Endothelial cell of umbilical vein (primary cell): ENCODE data around the gene PRM1. TPM values are rescaled to one million over a fixed set of nuclear protein-coding genes. Genes with fewer than 3 reads are reported as not detected.

ENCODE experiments used
- BruUV-seq: library from RNA; stranded (reverse); fragments of 400-500 nt; replicated peaks from 2 replicates; lab custom pipeline; 2021; lab: Mats Ljungman, UMichigan
- CTCF ChIA-PET: fragments of 300-600, 350-600 bp; sonication (Branson Sonifier 250); formaldehyde crosslinking; loops from one replicate; lab custom pipeline; 2021; ENCODE audit warnings: antibody characterized with exemption, inconsistent platforms; lab: Charles Lee
- POLR2A ChIA-PET: fragments of 300-600, 350-600 bp; sonication (Branson Sonifier 250); formaldehyde crosslinking; loops from one replicate; lab custom pipeline; 2021; ENCODE audit warnings: antibody characterized with exemption, inconsistent platforms; lab: Charles Lee
- DNase-seq: peaks from one replicate; pipeline ENCODE4 v3.0.0-alpha.2; 2011; ENCODE audit warnings: low read depth, low spot score
- FAIRE-seq: peaks from 2 replicates; lab custom pipeline; 2011; peaks lifted over from hg19 to GRCh38; lab: Jason Lieb, UNC
- H2AFZ ChIP-seq: 2 replicates; pipeline ENCODE4 v1.6.0; 2012; ENCODE audit warnings: low read depth, low read length, control low read depth, inconsistent platforms
- H3K27ac ChIP-seq: 2 replicates; pipeline ENCODE4 v1.5.1; 2011; ENCODE audit warnings: low read depth, mild to moderate bottlenecking, control low read depth, low read length, moderate library complexity; ENCODE audit not compliant: insufficient read depth
- H3K27me3 ChIP-seq, 2 experiments: 2 replicates each; pipeline versions ENCODE4 v1.6.0 to v1.6.1; 2011; ENCODE audit warnings: low read length in 2 of 2, mixed read lengths in 1 of 2; ENCODE audit not compliant: control insufficient read depth in 2 of 2, insufficient read depth in 2 of 2
- H3K36me3 ChIP-seq, 2 experiments: 2 replicates in 1 of 2; 3 replicates in 1 of 2; pipeline ENCODE4 v1.5.1; 2011; ENCODE audit warnings: low read length in 2 of 2, mild to moderate bottlenecking in 1 of 2, moderate library complexity in 1 of 2; ENCODE audit not compliant: control insufficient read depth in 2 of 2, insufficient read depth in 2 of 2; ENCODE audit errors: extremely low read depth in 1 of 2
- H3K4me1 ChIP-seq: 3 replicates; pipeline ENCODE4 v1.5.1; 2011; ENCODE audit warnings: mild to moderate bottlenecking, low read length; ENCODE audit not compliant: control insufficient read depth, insufficient read depth; ENCODE audit errors: extremely low read depth
- H3K4me2 ChIP-seq: 2 replicates; pipeline ENCODE4 v1.6.1; 2011; ENCODE audit warnings: low read length, control low read depth, mixed read lengths; ENCODE audit not compliant: insufficient read depth
- H3K4me3 ChIP-seq, 3 experiments: fragments of 200-600 bp in 1 of 3; sonication (generic), shearing (Covaris generic) in 1 of 3; replicated peaks in 1 of 3; 2 replicates each; pipeline ENCODE4 v1.5.1; 2011 to 2016; ENCODE audit warnings: control low read depth in 3 of 3, low read length in 3 of 3, mild to moderate bottlenecking in 2 of 3, inconsistent platforms in 1 of 3, low read depth in 1 of 3, moderate library complexity in 1 of 3; ENCODE audit not compliant: insufficient read depth in 1 of 3
- H3K79me2 ChIP-seq: 2 replicates; pipeline ENCODE4 v1.6.0; 2012; ENCODE audit warnings: low read length, inconsistent platforms; ENCODE audit not compliant: control insufficient read depth, insufficient read depth
- H3K9ac ChIP-seq: replicated peaks from 2 replicates; pipeline ENCODE3; 2011; ENCODE audit warnings: low read length, control low read depth; ENCODE audit not compliant: insufficient read depth; ENCODE audit errors: extremely low read depth
- H3K9me1 ChIP-seq: replicated peaks from 3 replicates; pipeline ENCODE4 v1.6.0; 2011; ENCODE audit warnings: mild to moderate bottlenecking, low read length; ENCODE audit not compliant: control insufficient read depth, insufficient read depth; ENCODE audit errors: extremely low read depth
- H3K9me3 ChIP-seq: replicated peaks from 2 replicates; pipeline ENCODE4 v1.5.1; 2012; ENCODE audit warnings: low read length, inconsistent platforms; ENCODE audit not compliant: control insufficient read depth, insufficient read depth
- H4K20me1 ChIP-seq: replicated peaks from 2 replicates; pipeline ENCODE3; 2011; ENCODE audit warnings: mild to moderate bottlenecking, low read length; ENCODE audit not compliant: control insufficient read depth, insufficient read depth; ENCODE audit errors: extremely low read depth
- EZH2 ChIP-seq: IDR thresholded peaks from 2 replicates; pipeline ENCODE4 v1.6.1; 2012; ENCODE audit warnings: borderline replicate concordance, low read depth, mild to moderate bottlenecking, moderate library complexity, low read length, inconsistent platforms; ENCODE audit not compliant: severe bottlenecking
- FOS ChIP-seq: IDR thresholded peaks from 2 replicates; pipeline ENCODE4 v1.6.1; 2011; ENCODE audit warnings: mild to moderate bottlenecking, low read length, moderate library complexity, borderline replicate concordance; ENCODE audit not compliant: insufficient read depth
- GATA2 ChIP-seq: IDR thresholded peaks from 2 replicates; pipeline ENCODE4 v1.7.0; 2011; ENCODE audit warnings: low read depth, mild to moderate bottlenecking, moderate library complexity, mixed read lengths, low read length; ENCODE audit not compliant: insufficient read length, insufficient read depth
- JUN ChIP-seq: IDR thresholded peaks from 2 replicates; pipeline ENCODE4 v1.6.1; 2011; ENCODE audit warnings: borderline replicate concordance, low read depth; ENCODE audit not compliant: insufficient read length, insufficient read depth
- MYC ChIP-seq: IDR thresholded peaks from one replicate; pipeline ENCODE4 v1.6.1; 2011; ENCODE audit warnings: mild to moderate bottlenecking, low read depth, low read length
- POLR2A ChIP-seq: IDR thresholded peaks from 2 replicates; pipeline ENCODE4 v1.6.1; 2012; ENCODE audit warnings: low read depth, mild to moderate bottlenecking, control low read depth, low read length
- POLR2AphosphoS5 ChIP-seq: IDR thresholded peaks from 2 replicates; pipeline ENCODE4 v1.6.1; 2012; ENCODE audit warnings: low read depth, mild to moderate bottlenecking, control low read depth, low read length, moderate library complexity; ENCODE audit not compliant: insufficient read depth
- dilution Hi-C: fragments of 300-500 bp; cut with MboI; formaldehyde crosslinking; loops from one replicate; pipeline ENCODE4 v1.15.0; 2019; ENCODE audit warnings: low sequenced_read_pairs; ENCODE audit not compliant: extremely low pct_ligation_motif_present
- intact Hi-C: fragments of 100-400 bp; cut with micrococcal nuclease; formaldehyde crosslinking; loops from one replicate; pipeline ENCODE4 v1.10.0; 2022
- polyA plus RNA-seq, 4 experiments: library from polyadenylated mRNA; depleted of rRNA in 3 of 4; stranded (reverse) in 3 of 4; unstranded in 1 of 4; fragments of >200 nt; gene quantifications; 2 replicates each; pipeline versions ENCODE4 v1.2.1 to v1.2.3, GENCODE V29; 2011 to 2012; ENCODE audit warnings: missing spikeins in 1 of 4
- total RNA-seq: library from RNA; stranded (reverse); gene quantifications from 2 replicates; pipeline ENCODE4 v1.2.3, GENCODE V29; 2021
- TF ChIP-seq, protein P1 (sequence below), 2 donors: IDR thresholded peaks; 1 replicate in 1 of 2; 2 replicates in 1 of 2; pipeline ENCODE4 v1.5.1; 2011; ENCODE audit warnings: low read length in 2 of 2, mild to moderate bottlenecking in 2 of 2, moderate library complexity in 2 of 2, control low read depth in 1 of 2, inconsistent platforms in 1 of 2, low read depth in 1 of 2; ENCODE audit not compliant: insufficient read depth in 1 of 2; ENCODE audit errors: extremely low read depth in 1 of 2
- TF ChIP-seq, protein P2 (sequence below): IDR thresholded peaks from 2 replicates; pipeline ENCODE4 v1.6.1; 2011; ENCODE audit not compliant: insufficient read depth, insufficient read length

The PRM1 gene
- total and polyA plus RNA-seq, 2 donors (not counting 3 experiments of a cell fraction or from before 2014, with no cell fraction given), result not detected

DNA sequence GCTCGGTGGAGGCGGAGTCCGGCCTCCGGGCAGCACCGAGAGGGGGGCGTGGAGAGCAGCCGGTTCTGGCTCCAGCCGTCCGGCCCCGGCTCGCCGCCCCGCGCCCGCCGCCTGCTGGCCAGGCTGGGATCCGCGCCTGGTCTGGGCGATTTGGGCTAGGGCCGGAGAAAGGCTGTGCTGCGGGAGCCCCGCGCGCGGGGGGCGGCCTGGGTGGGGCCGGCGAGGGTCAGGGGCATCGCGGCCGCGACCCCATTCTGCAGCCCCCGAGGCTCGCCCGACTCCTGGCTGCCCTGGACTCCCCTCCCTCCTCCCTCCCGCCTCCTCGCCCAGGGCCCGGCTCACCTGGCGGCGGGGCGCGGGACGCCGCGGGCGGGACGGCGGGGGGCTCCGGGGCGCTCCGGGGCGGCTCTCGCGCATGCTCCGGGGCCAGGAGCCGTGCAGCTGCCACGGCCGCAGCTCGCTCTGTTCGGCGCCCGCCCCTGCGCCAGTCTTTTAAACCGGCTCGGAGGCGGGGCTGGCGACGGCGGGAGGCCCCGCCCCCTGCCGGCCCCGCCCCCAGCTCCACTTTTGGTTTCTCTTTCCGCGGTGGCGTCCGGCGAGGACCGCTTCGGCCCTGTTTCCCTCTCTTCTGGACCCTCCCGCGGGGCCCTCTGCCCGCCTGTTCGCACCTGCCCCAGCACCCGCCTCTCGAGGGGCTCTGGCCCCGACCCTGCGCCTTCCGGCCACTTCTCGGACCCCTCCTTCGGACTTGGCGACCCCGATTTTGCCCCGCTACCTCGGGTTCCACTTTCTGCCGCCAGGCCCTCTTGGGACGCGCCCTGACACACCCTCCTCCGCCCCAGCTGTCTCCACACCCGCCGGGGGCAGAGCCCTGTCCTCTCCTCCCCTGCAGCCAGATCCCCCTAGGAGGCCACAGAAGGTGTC lies 25.1 kb downstream of the PRM1 start, which contains the start of gene SOCS1:
Gene SOCS1 (minus strand): TSS at position 468 of the 924 bp plus-strand sequence. CDS start 726 bp downstream, outside the sequence.
- H3K79me2 ChIP-seq, result no peaks in the 10 kb centered on the region
- FAIRE-seq (peak; percentile 88), DNase-seq (peak; percentile 78)
- no peaks in the 10 kb centered on the region for H4K20me1 ChIP-seq
- H3K9me1 ChIP-seq, result no peaks in the 10 kb centered on the region
- BruUV-seq, result no TSS peak
- H2AFZ ChIP-seq, result peak within 1 kb of the TSS; percentile 84
- H3K9ac ChIP-seq, result peak within 1 kb of the TSS; percentile 76
- intact Hi-C loops (loop anchor here (1.0 to 10.0 kb wide), 6 partner anchors 53 to 411 kb away; partner anchors contain the start of gene SNN), dilution Hi-C loops (no loop called here)
- peaks cover 10% of the 10 kb centered on the region for H3K4me1 ChIP-seq
- no peaks in the 10 kb centered on the region for H3K9me3 ChIP-seq
- CTCF ChIA-PET, result interaction anchor here (0.6 to 8.3 kb wide), 64 partner anchors 9 to 314 kb away, joined by 3 to 347 read pairs (median 4); partner anchors contain the start of genes CLEC16A, DEXI and TNP2
- H3K4me2 ChIP-seq, result peak within 1 kb of the TSS; percentile 78
- TF ChIP-seq FOS (no peak), POLR2AphosphoS5 (peak; percentile 97), MYC (no peak), EZH2 (no peak), GATA2 (no peak), JUN (no peak), POLR2A (peak; percentile 97)
- TF ChIP-seq, protein P1, sequence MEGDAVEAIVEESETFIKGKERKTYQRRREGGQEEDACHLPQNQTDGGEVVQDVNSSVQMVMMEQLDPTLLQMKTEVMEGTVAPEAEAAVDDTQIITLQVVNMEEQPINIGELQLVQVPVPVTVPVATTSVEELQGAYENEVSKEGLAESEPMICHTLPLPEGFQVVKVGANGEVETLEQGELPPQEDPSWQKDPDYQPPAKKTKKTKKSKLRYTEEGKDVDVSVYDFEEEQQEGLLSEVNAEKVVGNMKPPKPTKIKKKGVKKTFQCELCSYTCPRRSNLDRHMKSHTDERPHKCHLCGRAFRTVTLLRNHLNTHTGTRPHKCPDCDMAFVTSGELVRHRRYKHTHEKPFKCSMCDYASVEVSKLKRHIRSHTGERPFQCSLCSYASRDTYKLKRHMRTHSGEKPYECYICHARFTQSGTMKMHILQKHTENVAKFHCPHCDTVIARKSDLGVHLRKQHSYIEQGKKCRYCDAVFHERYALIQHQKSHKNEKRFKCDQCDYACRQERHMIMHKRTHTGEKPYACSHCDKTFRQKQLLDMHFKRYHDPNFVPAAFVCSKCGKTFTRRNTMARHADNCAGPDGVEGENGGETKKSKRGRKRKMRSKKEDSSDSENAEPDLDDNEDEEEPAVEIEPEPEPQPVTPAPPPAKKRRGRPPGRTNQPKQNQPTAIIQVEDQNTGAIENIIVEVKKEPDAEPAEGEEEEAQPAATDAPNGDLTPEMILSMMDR (IDR thresholded peaks at IDR 0.05; ENCODE audit: extremely low read depth in 1 of 2, insufficient read depth in 1 of 2, low read depth in 1 of 2, low read length in 2 of 2), result peak; percentile 76 to 86
- TF ChIP-seq, protein P2, sequence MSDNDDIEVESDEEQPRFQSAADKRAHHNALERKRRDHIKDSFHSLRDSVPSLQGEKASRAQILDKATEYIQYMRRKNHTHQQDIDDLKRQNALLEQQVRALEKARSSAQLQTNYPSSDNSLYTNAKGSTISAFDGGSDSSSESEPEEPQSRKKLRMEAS, result no peak
- peaks cover 0 to 1% of the 10 kb centered on the region in 2 experiments for H3K27me3 ChIP-seq
- POLR2A ChIA-PET, result interaction anchor here (0.6 to 2.5 kb wide), 22 partner anchors 9 to 839 kb away, joined by 3 to 22 read pairs (median 3); no protein-coding TSS in a partner anchor
- peak within 1 kb of the TSS; percentile 31 for H3K27ac ChIP-seq
- no peaks in the 10 kb centered on the region for H3K36me3 ChIP-seq
- H3K4me3 ChIP-seq, result peak within 1 kb of the TSS; percentile 43 to 89 (median 73)
